Vagina (tissue), 2 donors: ENCODE results near the gene PIEZO2.

Experiments
- CTCF ChIP-seq, 3 experiments: fragments of 450-650 bp in 2 of 3; fragments of 200-600 bp in 1 of 3; sonication (generic) in 1 of 3; IDR thresholded peaks; one replicate each; pipeline ENCODE4 v1.5.1; 2017 to 2019; ENCODE audit warnings: antibody characterized with exemption in 3 of 3, mild to moderate bottlenecking in 2 of 3, moderate library complexity in 2 of 3
- POLR2A ChIP-seq, 2 donors: fragments of 450-650 bp; IDR thresholded peaks; one replicate each; pipeline ENCODE4 v1.6.1; 2017; ENCODE audit warnings: antibody characterized with exemption in 2 of 2, mild to moderate bottlenecking in 2 of 2, moderate library complexity in 2 of 2

- TF ChIP-seq CTCF (IDR thresholded peaks at IDR 0.05) = no peak
- TF ChIP-seq POLR2A (IDR thresholded peaks at IDR 0.05) = no peak
These were observed 84.5 kb downstream of the PIEZO2 start for GRCh38 chr18:11064727-11065460.
